OCI-LY3 (cell line): ENCODE data around the gene ANTXR2.

Source experiments
- H2AFZ ChIP-seq: fragments of 200-600, 300-600 bp; shearing (Covaris generic); 2 replicates; pipeline ENCODE4 v1.6.0; 2014; ENCODE audit warnings: antibody characterized with exemption, low read depth, low read length
- H3K27ac ChIP-seq: fragments of 200-600, 300-600 bp; sonication (generic); 2 replicates; pipeline ENCODE4 v1.5.1; 2014; ENCODE audit warnings: mild to moderate bottlenecking, low read length, moderate library complexity, mixed read lengths
- H3K27me3 ChIP-seq: fragments of 200-600, 300-600 bp; sonication (generic); 2 replicates; pipeline ENCODE4 v1.6.1; 2014; ENCODE audit warnings: low read depth, low read length, mixed read lengths
- H3K36me3 ChIP-seq: fragments of 200-600, 300-600 bp; sonication (generic); replicated peaks from 2 replicates; pipeline ENCODE3; 2014; ENCODE audit warnings: low read depth, low read length, mixed read lengths
- H3K4me1 ChIP-seq: fragments of 300-600, 200-600 bp; sonication (generic); 2 replicates; pipeline ENCODE4 v1.6.1; 2014; ENCODE audit warnings: low read length, mixed read lengths
- H3K4me2 ChIP-seq: fragments of 200-600, 300-600 bp; sonication (generic); 2 replicates; pipeline ENCODE4 v1.6.1; 2014; ENCODE audit warnings: low read length, mixed read lengths
- H3K4me3 ChIP-seq: fragments of 300-600, 200-600 bp; sonication (generic); 2 replicates; pipeline ENCODE4 v1.5.1; 2014; ENCODE audit warnings: antibody characterized with exemption, mild to moderate bottlenecking, low read length, moderate library complexity
- H3K79me2 ChIP-seq: fragments of 300-600, 200-600 bp; shearing (Covaris generic); 2 replicates; pipeline ENCODE4 v1.6.1; 2014; ENCODE audit warnings: mild to moderate bottlenecking, low read length, mixed read lengths
- H3K9ac ChIP-seq: fragments of 300-600, 200-600 bp; shearing (Covaris generic); 2 replicates; pipeline ENCODE4 v1.6.0; 2014; ENCODE audit warnings: mild to moderate bottlenecking, low read length, moderate library complexity
- H3K9me3 ChIP-seq: fragments of 200-600, 300-600 bp; shearing (Covaris generic); 2 replicates; pipeline ENCODE4 v1.6.1; 2014; ENCODE audit warnings: low read length, mixed read lengths; ENCODE audit not compliant: insufficient read depth
- H4K20me1 ChIP-seq: fragments of 200-600, 300-600 bp; sonication (generic); 2 replicates; pipeline ENCODE4 v1.6.1; 2016; ENCODE audit warnings: low read length, mixed read lengths; ENCODE audit not compliant: insufficient read depth
- CTCF ChIP-seq: fragments of 200-600, 300-600 bp; sonication (generic); IDR thresholded peaks from 2 replicates; pipeline ENCODE4 v1.5.1; 2014; ENCODE audit warnings: antibody characterized with exemption, low read length, low read depth
- EZH2phosphoT487 ChIP-seq: fragments of 200-600 bp; shearing (Covaris generic); IDR thresholded peaks from 2 replicates; pipeline ENCODE4 v1.6.1; 2018; ENCODE audit warnings: antibody characterized with exemption, mixed run types, low read depth

The ANTXR2 gene

GRCh38 chr4:80016506-80016905 is 56.5 kb downstream of the ANTXR2 start:
- Histone ChIP-seq H3K9ac (no peak overlapping the region), H3K4me2 (no peak overlapping the region), H3K36me3 (no peaks in the 10 kb centered on the region), H4K20me1 (no peaks in the 10 kb centered on the region), H3K9me3 (no peaks in the 10 kb centered on the region), H3K4me3 (no peak overlapping the region), H3K27me3 (no peaks in the 10 kb centered on the region), H3K27ac (no peak overlapping the region), H3K79me2 (no peaks in the 10 kb centered on the region), H3K4me1 (no peaks in the 10 kb centered on the region), H2AFZ (no peak overlapping the region)
- TF ChIP-seq EZH2phosphoT487 (no peak), CTCF (no peak)

- Histone ChIP-seq H3K4me3 (no peak overlapping the region), H3K27ac (no peak overlapping the region), H3K79me2 (no peaks in the 10 kb centered on the region), H2AFZ (no peak overlapping the region), H3K9ac (no peak overlapping the region), H4K20me1 (no peaks in the 10 kb centered on the region), H3K36me3 (no peaks in the 10 kb centered on the region), H3K4me1 (no peaks in the 10 kb centered on the region), H3K27me3 (no peaks in the 10 kb centered on the region), H3K4me2 (no peak overlapping the region), H3K9me3 (no peaks in the 10 kb centered on the region)
- TF ChIP-seq EZH2phosphoT487: no peak
- TF ChIP-seq CTCF: no peak
These were observed 57.4 kb downstream of the ANTXR2 start for GRCh38 chr4:80015407-80016189.

- no peak overlapping the region for H3K27ac ChIP-seq
- no peaks in the 10 kb centered on the region for H4K20me1 ChIP-seq
- H3K36me3 ChIP-seq: no peaks in the 10 kb centered on the region
- H3K4me1 ChIP-seq: no peaks in the 10 kb centered on the region
- no peak overlapping the region for H3K4me2 ChIP-seq
- H2AFZ ChIP-seq: no peak overlapping the region
- TF ChIP-seq CTCF (no peak), EZH2phosphoT487 (no peak)
- no peak overlapping the region for H3K4me3 ChIP-seq
- H3K9ac ChIP-seq: no peak overlapping the region
- no peaks in the 10 kb centered on the region for H3K27me3 ChIP-seq
- no peaks in the 10 kb centered on the region for H3K9me3 ChIP-seq
- H3K79me2 ChIP-seq: no peaks in the 10 kb centered on the region
These were observed 58.5 kb downstream of the ANTXR2 start for GRCh38 chr4:80014531-80014930.

GRCh38 chr4:80012291-80012690 is 60.7 kb downstream of the ANTXR2 start:
- Histone ChIP-seq H3K27me3 (no peaks in the 10 kb centered on the region), H3K27ac (no peak overlapping the region), H3K4me3 (no peak overlapping the region), H3K4me2 (no peak overlapping the region), H3K36me3 (no peaks in the 10 kb centered on the region), H3K9me3 (no peaks in the 10 kb centered on the region), H3K79me2 (no peaks in the 10 kb centered on the region), H3K9ac (no peak overlapping the region), H3K4me1 (peaks cover 10% of the 10 kb centered on the region), H2AFZ (no peak overlapping the region), H4K20me1 (no peaks in the 10 kb centered on the region)
- TF ChIP-seq CTCF: no peak
- no peak for TF ChIP-seq EZH2phosphoT487
